ENCODE measurements around the gene FAU. TPM values are rescaled to one million over a fixed set of nuclear protein-coding genes. Genes with fewer than 3 reads are reported as not detected.

Gene FAU
- total and polyA plus RNA-seq, 9 of the 15 experiments (the other 6 are each of a cell fraction or from before 2014, with no cell fraction given): 433 to 1,827 (median 942) TPM

DNA sequence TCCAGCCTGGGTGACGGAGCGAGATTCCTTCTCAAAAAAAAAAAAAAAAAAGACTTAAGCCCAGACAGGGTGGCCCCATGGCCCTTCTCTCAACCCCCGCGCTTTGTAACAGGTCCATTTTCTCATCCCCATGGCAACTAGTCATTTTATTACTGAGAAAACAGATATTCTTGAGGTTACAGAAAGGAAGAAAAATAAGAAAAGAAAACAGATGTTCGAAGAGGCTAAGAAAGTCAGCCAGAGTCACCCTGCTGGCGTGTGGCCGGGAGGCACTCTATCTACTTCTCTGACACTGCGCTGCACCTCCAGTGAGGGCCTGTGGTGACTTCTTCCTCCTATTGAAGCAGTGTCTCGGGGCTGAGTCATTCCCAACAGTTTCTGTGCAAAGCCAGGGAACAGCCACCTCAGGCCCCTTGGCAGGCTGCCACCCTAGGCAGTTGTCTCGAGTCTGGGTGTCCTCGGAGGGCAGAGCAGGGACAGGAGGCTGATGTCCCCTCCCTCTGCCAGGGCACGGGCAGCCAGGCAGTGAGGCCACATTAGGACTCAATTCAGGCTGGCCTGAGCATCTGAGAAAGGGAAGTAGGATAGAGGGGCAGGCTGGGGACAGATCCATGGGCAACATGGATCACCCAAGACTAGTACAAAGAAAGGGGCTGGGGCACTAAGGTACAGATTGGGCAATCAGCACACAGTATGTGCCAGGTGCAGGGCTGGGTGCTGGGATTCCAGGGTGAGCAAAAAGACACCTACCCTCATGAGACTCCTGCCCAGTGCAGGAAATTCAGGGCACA, 28.8 kb upstream of the FAU start (continued):
- TF ChIP-seq PCBP2 (IDR thresholded peaks at IDR 0.05; ENCODE audit: low read depth, low read length, poor library complexity, severe bottlenecking): no peak
- TF ChIP-seq, protein P1, sequence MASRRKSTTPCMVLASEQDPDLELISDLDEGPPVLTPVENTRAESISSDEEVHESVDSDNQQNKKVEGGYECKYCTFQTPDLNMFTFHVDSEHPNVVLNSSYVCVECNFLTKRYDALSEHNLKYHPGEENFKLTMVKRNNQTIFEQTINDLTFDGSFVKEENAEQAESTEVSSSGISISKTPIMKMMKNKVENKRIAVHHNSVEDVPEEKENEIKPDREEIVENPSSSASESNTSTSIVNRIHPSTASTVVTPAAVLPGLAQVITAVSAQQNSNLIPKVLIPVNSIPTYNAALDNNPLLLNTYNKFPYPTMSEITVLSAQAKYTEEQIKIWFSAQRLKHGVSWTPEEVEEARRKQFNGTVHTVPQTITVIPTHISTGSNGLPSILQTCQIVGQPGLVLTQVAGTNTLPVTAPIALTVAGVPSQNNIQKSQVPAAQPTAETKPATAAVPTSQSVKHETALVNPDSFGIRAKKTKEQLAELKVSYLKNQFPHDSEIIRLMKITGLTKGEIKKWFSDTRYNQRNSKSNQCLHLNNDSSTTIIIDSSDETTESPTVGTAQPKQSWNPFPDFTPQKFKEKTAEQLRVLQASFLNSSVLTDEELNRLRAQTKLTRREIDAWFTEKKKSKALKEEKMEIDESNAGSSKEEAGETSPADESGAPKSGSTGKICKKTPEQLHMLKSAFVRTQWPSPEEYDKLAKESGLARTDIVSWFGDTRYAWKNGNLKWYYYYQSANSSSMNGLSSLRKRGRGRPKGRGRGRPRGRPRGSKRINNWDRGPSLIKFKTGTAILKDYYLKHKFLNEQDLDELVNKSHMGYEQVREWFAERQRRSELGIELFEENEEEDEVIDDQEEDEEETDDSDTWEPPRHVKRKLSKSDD (conservative IDR thresholded peaks at IDR 0.05; ENCODE audit: low read length): no peak
- TF ChIP-seq ZNF212 (CRISPR knock-in tag; IDR thresholded peaks at IDR 0.05): no peak
- TF ChIP-seq RHOXF2B (CRISPR knock-in tag; conservative IDR thresholded peaks at IDR 0.05): no peak
- no peak for TF ChIP-seq ATF1 (CRISPR knock-in tag; IDR thresholded peaks at IDR 0.05)
- peak; percentile 41 for TF ChIP-seq ATF1 (tag; IDR thresholded peaks at IDR 0.05)
- TF ChIP-seq RERE (CRISPR knock-in tag; IDR thresholded peaks at IDR 0.05; ENCODE audit: borderline replicate concordance): no peak
- TF ChIP-seq MTA3 (IDR thresholded peaks at IDR 0.05; ENCODE audit: borderline replicate concordance): 0 out of 2 replicates have a peak, but pooled peaks have one; percentile 64
- no peak for TF ChIP-seq SIN3B (IDR thresholded peaks at IDR 0.05; ENCODE audit: low read depth)
- no peak for TF ChIP-seq ZNF174 (CRISPR knock-in tag; IDR thresholded peaks at IDR 0.05)
- peak; percentile 67 for TF ChIP-seq ZNF316 (IDR thresholded peaks at IDR 0.05)
- no peak for TF ChIP-seq EZH2 (IDR thresholded peaks at IDR 0.05; ENCODE audit: borderline replicate concordance, low read depth, low read length)
- no peak for TF ChIP-seq CHD2 (IDR thresholded peaks at IDR 0.05; ENCODE audit: low read depth, low read length)
- TF ChIP-seq BDP1 (IDR thresholded peaks at IDR 0.05; ENCODE audit: insufficient read depth, insufficient read length): no peak
- TF ChIP-seq ZNF507 (tag; conservative IDR thresholded peaks at IDR 0.05): no peak
- TF ChIP-seq NUFIP1 (IDR thresholded peaks at IDR 0.05; ENCODE audit: partially characterized antibody): no peak
- no peak for TF ChIP-seq ZBTB33 (CRISPR knock-in tag; IDR thresholded peaks at IDR 0.05)
- no peak for TF ChIP-seq MBD2 (IDR thresholded peaks at IDR 0.05; ENCODE audit: borderline replicate concordance, low read depth)
